K562 (cell line): ENCODE results near the gene PTPMT1. TPM values are rescaled to one million over a fixed set of nuclear protein-coding genes. Genes with fewer than 3 reads are reported as not detected.

Experiments used
- BHLHE40 ChIP-seq: IDR thresholded peaks from 2 replicates; pipeline ENCODE4 v1.6.1; 2011; ENCODE audit warnings: low read length, improper control_type of control experiment
- CHD2 ChIP-seq: IDR thresholded peaks from 2 replicates; pipeline ENCODE4 v1.6.1; 2011; ENCODE audit warnings: low read depth, low read length
- DNMT1 ChIP-seq: fragments of 450-650 bp; IDR thresholded peaks from 2 replicates; pipeline ENCODE4 v1.6.1; 2016; ENCODE audit warnings: antibody characterized with exemption, mild to moderate bottlenecking
- EHMT2 ChIP-seq: fragments of 450-650 bp; IDR thresholded peaks from 2 replicates; pipeline ENCODE4 v1.6.1; 2018; ENCODE audit warnings: antibody characterized with exemption
- HDAC8 ChIP-seq: fragments of 450-650 bp; IDR thresholded peaks from 2 replicates; pipeline ENCODE4 v1.6.1; 2016; ENCODE audit warnings: mild to moderate bottlenecking, missing genetic modification characterization, moderate library complexity, missing compliant biosample characterization
- HEY1 ChIP-seq: fragments of 250-450 bp; sonication (Bioruptor Pico); IDR thresholded peaks from 2 replicates; pipeline ENCODE4 v1.5.0; 2020; ENCODE audit warnings: mild to moderate bottlenecking, moderate library complexity, borderline replicate concordance
- POLR3A ChIP-seq: IDR thresholded peaks from 2 replicates; pipeline ENCODE4 v1.6.1; 2011; ENCODE audit warnings: borderline replicate concordance, mild to moderate bottlenecking, moderate library complexity; ENCODE audit not compliant: insufficient read length, insufficient read depth; ENCODE audit errors: extremely low read depth
- RFX5 ChIP-seq: IDR thresholded peaks from 2 replicates; pipeline ENCODE4 v1.6.1; 2011; ENCODE audit warnings: low read depth, mild to moderate bottlenecking, improper control_type of control experiment, low read length
- SAP30 ChIP-seq: fragments of 200-600 bp; sonication (generic); IDR thresholded peaks from 2 replicates; pipeline ENCODE4 v1.6.1; 2012; ENCODE audit warnings: borderline replicate concordance, low read depth, mild to moderate bottlenecking, moderate library complexity, low read length, control low read depth, inconsistent platforms; ENCODE audit not compliant: insufficient read depth, poor library complexity, severe bottlenecking
- SRSF9 ChIP-seq: fragments of 200-400 bp; formaldehyde crosslinking; IDR thresholded peaks from 2 replicates; pipeline ENCODE4 v1.6.1; 2017; ENCODE audit warnings: low read depth, low read length, borderline replicate concordance
- ZBTB1 ChIP-seq: sonication (generic); formaldehyde crosslinking; IDR thresholded peaks from 2 replicates; pipeline ENCODE4 v1.8.1; 2023; ENCODE audit warnings: missing genetic modification reagents, low read depth, mild to moderate bottlenecking, borderline replicate concordance
- ZBTB43 ChIP-seq: sonication (generic); formaldehyde crosslinking; IDR thresholded peaks from 2 replicates; pipeline ENCODE4 v1.8.0; 2023; ENCODE audit warnings: mild to moderate bottlenecking, missing genetic modification reagents
- ZBTB7A ChIP-seq: IDR thresholded peaks from 2 replicates; pipeline ENCODE4 v1.6.1; 2011; ENCODE audit warnings: low read depth, mild to moderate bottlenecking, low read length, moderate library complexity, borderline replicate concordance; ENCODE audit not compliant: control insufficient read depth
- ZC3H11A ChIP-seq: IDR thresholded peaks from 2 replicates; pipeline ENCODE4 v1.6.1; 2012; ENCODE audit warnings: low read depth, low read length, improper control_type of control experiment
- ZEB2 ChIP-seq: fragments of 450-650 bp; IDR thresholded peaks from 2 replicates; pipeline ENCODE4 v1.6.1; 2016
- ZNF507 ChIP-seq: conservative IDR thresholded peaks from 2 replicates; pipeline ENCODE4 v1.6.1; 2017; ENCODE audit warnings: missing genetic modification characterization, missing compliant biosample characterization
- polyA plus RNA-seq, 8 experiments: library from polyadenylated mRNA; depleted of rRNA in 4 of 8; stranded (reverse) in 5 of 8; unstranded in 3 of 8; fragments of >200 nt; fragmentation: Nextera tagmentation in 2 of 8; fragmentation: Illumina TruSeq in 1 of 8; extraction: Ambion mirVana in 2 of 8; extraction: Trizol in 1 of 8; gene quantifications; 2 replicates each; pipeline versions ENCODE4 v1.2.1 to v1.2.3, GENCODE V29; 2011 to 2014; ENCODE audit warnings: inconsistent platforms in 1 of 8, missing spikeins in 1 of 8
- total RNA-seq, 7 experiments: library from RNA; depleted of rRNA in 6 of 7; stranded (reverse); fragments of >200 nt in 6 of 7; fragmentation: Illumina TruSeq in 2 of 7; extraction: Trizol in 2 of 7; gene quantifications; 2 replicates each; pipeline versions ENCODE4 v1.2.1 to v1.2.3, GENCODE V29; 2011 to 2021; ENCODE audit warnings: low replicate concordance in 1 of 7
- TF ChIP-seq, protein P1 (sequence below): fragments of 250-450 bp; sonication (Bioruptor Pico); IDR thresholded peaks from 2 replicates; pipeline ENCODE4 v1.4.0; 2020; ENCODE audit warnings: mild to moderate bottlenecking, moderate library complexity
- TF ChIP-seq, protein P2 (sequence below): fragments of 450-650 bp; IDR thresholded peaks from 2 replicates; pipeline ENCODE4 v1.7.1; 2018; ENCODE audit warnings: mild to moderate bottlenecking, low read depth; ENCODE audit not compliant: partially characterized antibody

Gene PTPMT1
- total and polyA plus RNA-seq, 9 of the 15 experiments (the other 6 are each of a cell fraction or from before 2014, with no cell fraction given), result 10.4 to 140 (median 67.2) TPM

- TF ChIP-seq SAP30 (peak; percentile 63), ZC3H11A (peak; percentile 95), ZNF507 (tag) (no peak), BHLHE40 (0 out of 2 replicates have a peak, but pooled peaks have one; percentile 6), ZBTB7A (no peak), POLR3A (no peak), EHMT2 (peak; percentile 51), HDAC8 (tag) (0 out of 2 replicates have a peak, but pooled peaks have one; percentile 48), ZBTB1 (CRISPR knock-in tag) (peak; percentile 81; the same call in 1 of the 2 replicates), ZBTB43 (CRISPR knock-in tag) (no peak), HEY1 (CRISPR knock-in tag) (no peak), CHD2 (peak; percentile 72), DNMT1 (peak; percentile 100), RFX5 (no peak), ZEB2 (peak; percentile 100), SRSF9 (no peak)
- TF ChIP-seq, protein P1, sequence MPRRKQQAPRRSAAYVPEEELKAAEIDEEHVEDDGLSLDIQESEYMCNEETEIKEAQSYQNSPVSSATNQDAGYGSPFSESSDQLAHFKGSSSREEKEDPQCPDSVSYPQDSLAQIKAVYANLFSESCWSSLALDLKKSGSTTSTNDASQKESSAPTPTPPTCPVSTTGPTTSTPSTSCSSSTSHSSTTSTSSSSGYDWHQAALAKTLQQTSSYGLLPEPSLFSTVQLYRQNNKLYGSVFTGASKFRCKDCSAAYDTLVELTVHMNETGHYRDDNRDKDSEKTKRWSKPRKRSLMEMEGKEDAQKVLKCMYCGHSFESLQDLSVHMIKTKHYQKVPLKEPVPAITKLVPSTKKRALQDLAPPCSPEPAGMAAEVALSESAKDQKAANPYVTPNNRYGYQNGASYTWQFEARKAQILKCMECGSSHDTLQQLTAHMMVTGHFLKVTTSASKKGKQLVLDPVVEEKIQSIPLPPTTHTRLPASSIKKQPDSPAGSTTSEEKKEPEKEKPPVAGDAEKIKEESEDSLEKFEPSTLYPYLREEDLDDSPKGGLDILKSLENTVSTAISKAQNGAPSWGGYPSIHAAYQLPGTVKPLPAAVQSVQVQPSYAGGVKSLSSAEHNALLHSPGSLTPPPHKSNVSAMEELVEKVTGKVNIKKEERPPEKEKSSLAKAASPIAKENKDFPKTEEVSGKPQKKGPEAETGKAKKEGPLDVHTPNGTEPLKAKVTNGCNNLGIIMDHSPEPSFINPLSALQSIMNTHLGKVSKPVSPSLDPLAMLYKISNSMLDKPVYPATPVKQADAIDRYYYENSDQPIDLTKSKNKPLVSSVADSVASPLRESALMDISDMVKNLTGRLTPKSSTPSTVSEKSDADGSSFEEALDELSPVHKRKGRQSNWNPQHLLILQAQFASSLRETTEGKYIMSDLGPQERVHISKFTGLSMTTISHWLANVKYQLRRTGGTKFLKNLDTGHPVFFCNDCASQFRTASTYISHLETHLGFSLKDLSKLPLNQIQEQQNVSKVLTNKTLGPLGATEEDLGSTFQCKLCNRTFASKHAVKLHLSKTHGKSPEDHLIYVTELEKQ (CRISPR knock-in tag), result no peak
- TF ChIP-seq, protein P2, sequence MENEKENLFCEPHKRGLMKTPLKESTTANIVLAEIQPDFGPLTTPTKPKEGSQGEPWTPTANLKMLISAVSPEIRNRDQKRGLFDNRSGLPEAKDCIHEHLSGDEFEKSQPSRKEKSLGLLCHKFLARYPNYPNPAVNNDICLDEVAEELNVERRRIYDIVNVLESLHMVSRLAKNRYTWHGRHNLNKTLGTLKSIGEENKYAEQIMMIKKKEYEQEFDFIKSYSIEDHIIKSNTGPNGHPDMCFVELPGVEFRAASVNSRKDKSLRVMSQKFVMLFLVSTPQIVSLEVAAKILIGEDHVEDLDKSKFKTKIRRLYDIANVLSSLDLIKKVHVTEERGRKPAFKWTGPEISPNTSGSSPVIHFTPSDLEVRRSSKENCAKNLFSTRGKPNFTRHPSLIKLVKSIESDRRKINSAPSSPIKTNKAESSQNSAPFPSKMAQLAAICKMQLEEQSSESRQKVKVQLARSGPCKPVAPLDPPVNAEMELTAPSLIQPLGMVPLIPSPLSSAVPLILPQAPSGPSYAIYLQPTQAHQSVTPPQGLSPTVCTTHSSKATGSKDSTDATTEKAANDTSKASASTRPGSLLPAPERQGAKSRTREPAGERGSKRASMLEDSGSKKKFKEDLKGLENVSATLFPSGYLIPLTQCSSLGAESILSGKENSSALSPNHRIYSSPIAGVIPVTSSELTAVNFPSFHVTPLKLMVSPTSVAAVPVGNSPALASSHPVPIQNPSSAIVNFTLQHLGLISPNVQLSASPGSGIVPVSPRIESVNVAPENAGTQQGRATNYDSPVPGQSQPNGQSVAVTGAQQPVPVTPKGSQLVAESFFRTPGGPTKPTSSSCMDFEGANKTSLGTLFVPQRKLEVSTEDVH, result peak; percentile 99
Measured at GRCh38 chr11:47578524-47579494, 13.4 kb downstream of the PTPMT1 start, which contains the start of the genes KBTBD4 and NDUFS3 (continued).
